Measurements from ENCODE around the gene APCDD1L.

GRCh38 chr20:58471193-58472164 is 43.7 kb downstream of the APCDD1L start:
- TF ChIP-seq GATA2 (IDR thresholded peaks at IDR 0.05; ENCODE audit: low read depth, low read length) = no peak
- TF ChIP-seq GATA3 (IDR thresholded peaks at IDR 0.05; ENCODE audit: low read depth, low read length) = no peak
